GM23338 (cell line): ENCODE data around the gene CDC40. TPM values are rescaled to one million over a fixed set of nuclear protein-coding genes. Genes with fewer than 3 reads are reported as not detected.

Source experiments
- ATAC-seq: fragments of 200-7000 bp; cut with Tn5 transposase; 3 replicates; pipeline ENCODE4 v1.9.1; 2020
- DNase-seq: peaks from one replicate; pipeline ENCODE4 v3.0.0-alpha.2; 2015; ENCODE audit warnings: low spot score
- H2AFZ ChIP-seq: fragments of 200-600 bp; sonication (generic); 2 replicates; pipeline ENCODE4 v1.8.0; 2016; ENCODE audit warnings: antibody characterized with exemption, mild to moderate bottlenecking, moderate library complexity
- H3F3A ChIP-seq: fragments of 200-600 bp; sonication (generic); replicated peaks from 2 replicates; pipeline ENCODE4 v1.8.0; 2017; ENCODE audit warnings: antibody characterized with exemption, mixed run types, low read depth
- H3K27ac ChIP-seq: fragments of 200-600 bp; sonication (generic); 2 replicates; pipeline ENCODE4 v1.6.1; 2016; ENCODE audit warnings: low read depth
- H3K27me3 ChIP-seq: fragments of 200-600 bp; sonication (generic); 2 replicates; pipeline ENCODE4 v1.8.0; 2016; ENCODE audit warnings: mild to moderate bottlenecking, mixed run types, moderate library complexity; ENCODE audit not compliant: insufficient read depth
- H3K36me3 ChIP-seq: fragments of 200-600 bp; sonication (generic); 2 replicates; pipeline ENCODE4 v1.8.0; 2016; ENCODE audit warnings: mild to moderate bottlenecking; ENCODE audit not compliant: insufficient read depth
- H3K4me1 ChIP-seq: fragments of 200-600 bp; sonication (generic); 2 replicates; pipeline ENCODE4 v1.8.0; 2016; ENCODE audit warnings: mild to moderate bottlenecking, moderate library complexity; ENCODE audit not compliant: insufficient read depth
- H3K4me2 ChIP-seq: fragments of 200-600 bp; sonication (generic); 2 replicates; pipeline ENCODE4 v1.7.1; 2017; ENCODE audit warnings: mixed run types
- H3K4me3 ChIP-seq: fragments of 200-600 bp; sonication (generic); 2 replicates; pipeline ENCODE4 v1.6.1; 2016; ENCODE audit warnings: mixed run types
- H3K79me2 ChIP-seq: fragments of 200-600 bp; sonication (generic); replicated peaks from 2 replicates; pipeline ENCODE4 v1.8.0; 2017; ENCODE audit warnings: mild to moderate bottlenecking; ENCODE audit not compliant: insufficient read depth
- H3K9me2 ChIP-seq: fragments of 200-600 bp; sonication (generic); 2 replicates; pipeline ENCODE4 v1.8.0; 2017; ENCODE audit not compliant: insufficient read depth
- H4K20me1 ChIP-seq: fragments of 200-600 bp; sonication (generic); replicated peaks from 2 replicates; pipeline ENCODE4 v1.8.0; 2017; ENCODE audit warnings: mild to moderate bottlenecking; ENCODE audit not compliant: insufficient read depth
- H3K27ac Mint-ChIP-seq: 2 replicates; pipeline ENCODE4 v1.8.0; 2020; ENCODE audit warnings: inconsistent platforms, mild to moderate bottlenecking, moderate library complexity, mixed read lengths
- H3K27me3 Mint-ChIP-seq: 3 replicates; pipeline ENCODE4 v1.8.0; 2022; ENCODE audit warnings: low read depth, mild to moderate bottlenecking, moderate library complexity, mixed read lengths, inconsistent platforms; ENCODE audit not compliant: insufficient read depth, poor library complexity
- H3K36me3 Mint-ChIP-seq: 3 replicates; pipeline ENCODE4 v1.8.0; 2021; ENCODE audit warnings: low read depth, mild to moderate bottlenecking, inconsistent platforms, moderate library complexity, mixed read lengths
- H3K4me1 Mint-ChIP-seq: 3 replicates; pipeline ENCODE4 v1.8.0; 2020; ENCODE audit warnings: mild to moderate bottlenecking, inconsistent platforms, mixed read lengths
- H3K4me3 Mint-ChIP-seq: 3 replicates; pipeline ENCODE4 v1.8.0; 2021; ENCODE audit warnings: moderate library complexity, mild to moderate bottlenecking, inconsistent platforms, mixed read lengths
- H3K9me3 Mint-ChIP-seq: 3 replicates; pipeline ENCODE4 v1.8.0; 2020; ENCODE audit warnings: moderate library complexity, mild to moderate bottlenecking, inconsistent platforms, mixed read lengths
- CREB1 ChIP-seq: fragments of 250-450 bp; sonication (Bioruptor Pico); IDR thresholded peaks from 2 replicates; pipeline ENCODE4 v1.5.0; 2020; ENCODE audit warnings: low read depth, mild to moderate bottlenecking, moderate library complexity
- ETS1 ChIP-seq: IDR thresholded peaks from 2 replicates; pipeline ENCODE4 v1.6.1; 2016; ENCODE audit warnings: antibody characterized with exemption
- EZH2 ChIP-seq: fragments of 200-600 bp; sonication (generic); IDR thresholded peaks from one replicate; pipeline ENCODE4 v1.8.0; 2017; ENCODE audit warnings: antibody characterized with exemption, mild to moderate bottlenecking, low read depth; ENCODE audit not compliant: unreplicated experiment
- POLR2AphosphoS5 ChIP-seq: IDR thresholded peaks from 2 replicates; pipeline ENCODE4 v1.6.1; 2016; ENCODE audit warnings: antibody characterized with exemption, low read depth
- ZNF114 ChIP-seq: fragments of 250-450 bp; sonication (Bioruptor Pico); IDR thresholded peaks from 2 replicates; pipeline ENCODE4 v1.5.0; 2020; ENCODE audit warnings: mild to moderate bottlenecking, moderate library complexity
- ZNF331 ChIP-seq: fragments of 250-450 bp; sonication (Bioruptor Pico); IDR thresholded peaks from 2 replicates; pipeline ENCODE4 v1.5.0; 2020; ENCODE audit warnings: low read depth, mild to moderate bottlenecking, moderate library complexity
- ZNF462 ChIP-seq: fragments of 250-450 bp; sonication (Bioruptor Pico); IDR thresholded peaks from 2 replicates; pipeline ENCODE4 v1.5.0; 2020; ENCODE audit warnings: mild to moderate bottlenecking, moderate library complexity
- polyA plus RNA-seq: library from polyadenylated mRNA; unstranded; fragments of >200 nt; fragmentation: Nextera tagmentation; extraction: Ambion mirVana; gene quantifications from 2 replicates; pipeline ENCODE4 v1.2.1, GENCODE V29; 2016
- total RNA-seq: library from RNA; depleted of rRNA; stranded (reverse); fragments of >200 nt; shearing (Covaris generic); gene quantifications from 2 replicates; pipeline ENCODE4 v1.2.3, GENCODE V29; 2014

The CDC40 gene
- total and polyA plus RNA-seq, 2 experiments from 2014 or later: 28.9 to 58.4 TPM

GRCh38 chr6:110214338-110214737 is 34.1 kb downstream of the CDC40 start:
- DNase-seq (no peak), ATAC-seq (no peak)
- H2AFZ ChIP-seq: no peak overlapping the region
- H3K27me3 Mint-ChIP-seq: no peaks in the 10 kb centered on the region
- peaks cover 51% of the 10 kb centered on the region for H3K36me3 Mint-ChIP-seq
- no peaks in the 10 kb centered on the region for H4K20me1 ChIP-seq
- H3K4me1 ChIP-seq: no peaks in the 10 kb centered on the region
- H3K4me3 Mint-ChIP-seq: no peak overlapping the region
- TF ChIP-seq ZNF114: no peak
- TF ChIP-seq ETS1: no peak
- no peaks in the 10 kb centered on the region for H3K79me2 ChIP-seq
- no peaks in the 10 kb centered on the region for H3K9me3 Mint-ChIP-seq
- H3F3A ChIP-seq: no peaks in the 10 kb centered on the region
- no peaks in the 10 kb centered on the region for H3K9me2 ChIP-seq
- peaks cover 23% of the 10 kb centered on the region for H3K36me3 ChIP-seq
- no peak overlapping the region for H3K4me3 ChIP-seq
- no peak overlapping the region for H3K27ac ChIP-seq
- no peaks in the 10 kb centered on the region for H3K27me3 ChIP-seq
- H3K4me1 Mint-ChIP-seq: no peaks in the 10 kb centered on the region
- H3K27ac Mint-ChIP-seq: no peak overlapping the region
- no peak overlapping the region for H3K4me2 ChIP-seq

- no peaks in the 10 kb centered on the region for H3K79me2 ChIP-seq
- no peak for DNase-seq
- no peak for ATAC-seq
- peaks cover 66% of the 10 kb centered on the region for H3K36me3 Mint-ChIP-seq
- H3F3A ChIP-seq: no peaks in the 10 kb centered on the region
- H3K27ac Mint-ChIP-seq: no peak overlapping the region
- no peak overlapping the region for H3K4me3 ChIP-seq
- no peaks in the 10 kb centered on the region for H3K9me2 ChIP-seq
- H3K27me3 ChIP-seq: no peaks in the 10 kb centered on the region
- no peak overlapping the region for H3K4me2 ChIP-seq
- no peak overlapping the region for H3K4me3 Mint-ChIP-seq
- H4K20me1 ChIP-seq: 0 out of 2 replicates have a peak, but pooled peaks cover 2% of the 10 kb centered on the region
- no peaks in the 10 kb centered on the region for H3K4me1 ChIP-seq
- peaks cover 32% of the 10 kb centered on the region for H3K36me3 ChIP-seq
- H3K4me1 Mint-ChIP-seq: no peaks in the 10 kb centered on the region
- no peak overlapping the region for H3K27ac ChIP-seq
- no peaks in the 10 kb centered on the region for H3K27me3 Mint-ChIP-seq
- H2AFZ ChIP-seq: no peak overlapping the region
- TF ChIP-seq ZNF114 (no peak), ZNF462 (CRISPR knock-in tag) (no peak), POLR2AphosphoS5 (no peak), ZNF331 (no peak), EZH2 (no peak), CREB1 (CRISPR knock-in tag) (no peak)
- no peaks in the 10 kb centered on the region for H3K9me3 Mint-ChIP-seq
Measured at GRCh38 chr6:110216140-110216539, 35.9 kb downstream of the CDC40 start.
